Upper lobe of right lung (tissue), 1 donor: ENCODE measurements around the gene CYTH2. TPM values are rescaled to one million over a fixed set of nuclear protein-coding genes. Genes with fewer than 3 reads are reported as not detected.

Experiments
- ATAC-seq: fragments of 200-7000 bp; cut with Tn5 transposase; one replicate; pipeline ENCODE4 v1.9.1; 2020; ENCODE audit warnings: mild to moderate bottlenecking, moderate library complexity
- DNase-seq: peaks from one replicate; pipeline ENCODE4 v3.0.0-alpha.2; 2020
- H3K27ac ChIP-seq: fragments of 200-600 bp; one replicate; pipeline ENCODE4 v1.8.0; 2022
- H3K27me3 ChIP-seq: fragments of 200-600 bp; one replicate; pipeline ENCODE4 v1.8.0; 2022; ENCODE audit warnings: mild to moderate bottlenecking
- H3K36me3 ChIP-seq: fragments of 200-600 bp; one replicate; pipeline ENCODE4 v1.8.0; 2022
- H3K4me1 ChIP-seq: fragments of 200-600 bp; one replicate; pipeline ENCODE4 v1.8.0; 2022
- H3K4me3 ChIP-seq: fragments of 200-600 bp; one replicate; pipeline ENCODE4 v1.8.0; 2022; ENCODE audit warnings: mild to moderate bottlenecking
- H3K9me3 ChIP-seq: fragments of 200-600 bp; one replicate; pipeline ENCODE4 v1.8.0; 2022
- intact Hi-C: fragments of 100-400 bp; cut with DNase I; formaldehyde crosslinking; loops from one replicate; pipeline ENCODE4 v1.11.0; 2022
- total RNA-seq: library from RNA; stranded (reverse); fragmentation: NEBNext Ultra II Directional; extraction: Animal tissue kit (Norgen Biotek cat#: 25700); gene quantifications from one replicate; pipeline ENCODE4 v1.2.1, GENCODE V29; 2021
- TF ChIP-seq, protein P1 (sequence below): fragments of 200-600 bp; IDR thresholded peaks from one replicate; pipeline ENCODE4 v1.8.0; 2022; ENCODE audit warnings: antibody characterized with exemption
- donor health status: DM: no; HTN: yes; CAD: no; lungs with severe emphysema.

Gene CYTH2
- total RNA-seq, 1 donor from 2014 or later, result 60.7 TPM

- Histone ChIP-seq H3K36me3 (no peaks in the 10 kb centered on the region), H3K4me3 (no peak overlapping the region), H3K27me3 (peaks cover 14% of the 10 kb centered on the region), H3K9me3 (no peaks in the 10 kb centered on the region), H3K4me1 (no peaks in the 10 kb centered on the region), H3K27ac (no peak overlapping the region)
- ATAC-seq (no peak), DNase-seq (no peak)
- intact Hi-C loops, result no loop called here
- TF ChIP-seq, protein P1, sequence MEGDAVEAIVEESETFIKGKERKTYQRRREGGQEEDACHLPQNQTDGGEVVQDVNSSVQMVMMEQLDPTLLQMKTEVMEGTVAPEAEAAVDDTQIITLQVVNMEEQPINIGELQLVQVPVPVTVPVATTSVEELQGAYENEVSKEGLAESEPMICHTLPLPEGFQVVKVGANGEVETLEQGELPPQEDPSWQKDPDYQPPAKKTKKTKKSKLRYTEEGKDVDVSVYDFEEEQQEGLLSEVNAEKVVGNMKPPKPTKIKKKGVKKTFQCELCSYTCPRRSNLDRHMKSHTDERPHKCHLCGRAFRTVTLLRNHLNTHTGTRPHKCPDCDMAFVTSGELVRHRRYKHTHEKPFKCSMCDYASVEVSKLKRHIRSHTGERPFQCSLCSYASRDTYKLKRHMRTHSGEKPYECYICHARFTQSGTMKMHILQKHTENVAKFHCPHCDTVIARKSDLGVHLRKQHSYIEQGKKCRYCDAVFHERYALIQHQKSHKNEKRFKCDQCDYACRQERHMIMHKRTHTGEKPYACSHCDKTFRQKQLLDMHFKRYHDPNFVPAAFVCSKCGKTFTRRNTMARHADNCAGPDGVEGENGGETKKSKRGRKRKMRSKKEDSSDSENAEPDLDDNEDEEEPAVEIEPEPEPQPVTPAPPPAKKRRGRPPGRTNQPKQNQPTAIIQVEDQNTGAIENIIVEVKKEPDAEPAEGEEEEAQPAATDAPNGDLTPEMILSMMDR, result no peak
These were observed 32.6 kb upstream of the CYTH2 start for GRCh38 chr19:48436586-48436985.

GRCh38 chr19:48441360-48442050 is 27.7 kb upstream of the CYTH2 start:
- DNase-seq (no peak), ATAC-seq (no peak)
- no peak overlapping the region for H3K4me3 ChIP-seq
- intact Hi-C loops, result no loop called here
- peaks cover under 1% of the 10 kb centered on the region for H3K36me3 ChIP-seq
- no peak overlapping the region for H3K27ac ChIP-seq
- H3K9me3 ChIP-seq, result no peaks in the 10 kb centered on the region
- TF ChIP-seq, protein P1, result no peak
- H3K27me3 ChIP-seq, result peaks cover 27% of the 10 kb centered on the region
- peaks cover 11% of the 10 kb centered on the region for H3K4me1 ChIP-seq

- peaks cover 13% of the 10 kb centered on the region for H3K4me1 ChIP-seq
- H3K9me3 ChIP-seq, result no peaks in the 10 kb centered on the region
- H3K27me3 ChIP-seq, result peaks cover 24% of the 10 kb centered on the region
- H3K27ac ChIP-seq, result no peak overlapping the region
- intact Hi-C loops, result no loop called here
- peaks cover 9% of the 10 kb centered on the region for H3K36me3 ChIP-seq
- ATAC-seq (no peak), DNase-seq (no peak)
- TF ChIP-seq, protein P1, result no peak
- no peak overlapping the region for H3K4me3 ChIP-seq
These were observed 26.8 kb upstream of the CYTH2 start for GRCh38 chr19:48442116-48443035.

GRCh38 chr19:48443256-48443655 is 25.9 kb upstream of the CYTH2 start:
- intact Hi-C loops, result no loop called here
- TF ChIP-seq, protein P1, result no peak
- H3K4me1 ChIP-seq, result peaks cover 13% of the 10 kb centered on the region
- DNase-seq, result no peak
- H3K4me3 ChIP-seq, result peak overlapping the region; percentile 34
- H3K27me3 ChIP-seq, result peaks cover 24% of the 10 kb centered on the region
- no peak for ATAC-seq
- peaks cover 18% of the 10 kb centered on the region for H3K36me3 ChIP-seq
- no peak overlapping the region for H3K27ac ChIP-seq
- no peaks in the 10 kb centered on the region for H3K9me3 ChIP-seq

DNA sequence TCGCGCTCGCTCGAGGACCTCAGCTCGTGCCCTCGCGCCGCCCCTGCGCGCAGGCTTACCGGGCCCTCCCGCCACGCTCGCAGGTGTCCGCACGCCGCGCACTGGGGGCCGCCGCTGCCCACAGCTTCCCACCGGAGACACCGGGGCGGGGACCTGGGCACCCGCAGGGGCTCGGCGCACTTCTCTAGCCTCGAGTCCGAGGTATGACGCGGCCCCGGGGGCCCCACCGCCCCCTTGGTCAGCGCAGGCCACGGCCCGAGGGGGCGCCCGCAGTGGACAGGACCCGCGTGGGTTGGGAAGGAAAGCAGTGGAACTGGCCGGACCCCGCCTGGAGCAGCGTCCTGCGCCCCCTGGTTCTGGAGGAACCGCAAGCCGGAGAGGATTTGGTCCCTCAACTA is 25.4 kb upstream of the CYTH2 start:
- H3K27ac ChIP-seq, result no peak overlapping the region
- H3K4me1 ChIP-seq, result peaks cover 13% of the 10 kb centered on the region
- TF ChIP-seq, protein P1, result no peak
- DNase-seq, result no peak
- peaks cover 24% of the 10 kb centered on the region for H3K27me3 ChIP-seq
- intact Hi-C loops, result no loop called here
- H3K36me3 ChIP-seq, result peaks cover 23% of the 10 kb centered on the region
- no peaks in the 10 kb centered on the region for H3K9me3 ChIP-seq
- ATAC-seq, result no peak
- peak overlapping the region; percentile 100 for H3K4me3 ChIP-seq
